MM.1S (cell line): ENCODE data around the gene EBP.

Source experiments
- EZH2 ChIP-seq: fragments of 300-600 bp; sonication (generic); optimal IDR thresholded peaks from 2 replicates; pipeline ENCODE3; 2017; ENCODE audit warnings: low read depth, mild to moderate bottlenecking, antibody characterized with exemption, low read length, mixed read lengths
- EZH2phosphoT487 ChIP-seq: fragments of 300-600 bp; sonication (generic); IDR thresholded peaks from 2 replicates; pipeline ENCODE4 v1.6.1; 2018; ENCODE audit warnings: antibody characterized with exemption, low read length
- TF ChIP-seq, protein P1 (sequence below): fragments of 300-600 bp; sonication (generic); IDR thresholded peaks from 2 replicates; pipeline ENCODE4 v1.5.1; 2016; ENCODE audit warnings: antibody characterized with exemption, low read length, mixed read lengths

GRCh38 chrX:48498374-48498809 lies 23.2 kb upstream of the EBP start:
- TF ChIP-seq, protein P1, sequence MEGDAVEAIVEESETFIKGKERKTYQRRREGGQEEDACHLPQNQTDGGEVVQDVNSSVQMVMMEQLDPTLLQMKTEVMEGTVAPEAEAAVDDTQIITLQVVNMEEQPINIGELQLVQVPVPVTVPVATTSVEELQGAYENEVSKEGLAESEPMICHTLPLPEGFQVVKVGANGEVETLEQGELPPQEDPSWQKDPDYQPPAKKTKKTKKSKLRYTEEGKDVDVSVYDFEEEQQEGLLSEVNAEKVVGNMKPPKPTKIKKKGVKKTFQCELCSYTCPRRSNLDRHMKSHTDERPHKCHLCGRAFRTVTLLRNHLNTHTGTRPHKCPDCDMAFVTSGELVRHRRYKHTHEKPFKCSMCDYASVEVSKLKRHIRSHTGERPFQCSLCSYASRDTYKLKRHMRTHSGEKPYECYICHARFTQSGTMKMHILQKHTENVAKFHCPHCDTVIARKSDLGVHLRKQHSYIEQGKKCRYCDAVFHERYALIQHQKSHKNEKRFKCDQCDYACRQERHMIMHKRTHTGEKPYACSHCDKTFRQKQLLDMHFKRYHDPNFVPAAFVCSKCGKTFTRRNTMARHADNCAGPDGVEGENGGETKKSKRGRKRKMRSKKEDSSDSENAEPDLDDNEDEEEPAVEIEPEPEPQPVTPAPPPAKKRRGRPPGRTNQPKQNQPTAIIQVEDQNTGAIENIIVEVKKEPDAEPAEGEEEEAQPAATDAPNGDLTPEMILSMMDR: no peak
- TF ChIP-seq EZH2 (no peak), EZH2phosphoT487 (no peak)
